GM10266 (cell line): ENCODE results near the gene KIAA1217.

Source experiments
- DNase-seq: peaks from one replicate; pipeline ENCODE4 v3.0.0; 2012; ENCODE audit errors: extremely low spot score
- TF ChIP-seq, protein P1 (sequence below): IDR thresholded peaks from 2 replicates; pipeline ENCODE4 v1.5.1; 2012; ENCODE audit warnings: mild to moderate bottlenecking, low read depth; ENCODE audit not compliant: control insufficient read depth, insufficient read depth; ENCODE audit errors: missing control alignments

The KIAA1217 gene

GRCh38 chr10:24552346-24553016 is 343.5 kb downstream of the KIAA1217 start:
- no peak for DNase-seq

DNA sequence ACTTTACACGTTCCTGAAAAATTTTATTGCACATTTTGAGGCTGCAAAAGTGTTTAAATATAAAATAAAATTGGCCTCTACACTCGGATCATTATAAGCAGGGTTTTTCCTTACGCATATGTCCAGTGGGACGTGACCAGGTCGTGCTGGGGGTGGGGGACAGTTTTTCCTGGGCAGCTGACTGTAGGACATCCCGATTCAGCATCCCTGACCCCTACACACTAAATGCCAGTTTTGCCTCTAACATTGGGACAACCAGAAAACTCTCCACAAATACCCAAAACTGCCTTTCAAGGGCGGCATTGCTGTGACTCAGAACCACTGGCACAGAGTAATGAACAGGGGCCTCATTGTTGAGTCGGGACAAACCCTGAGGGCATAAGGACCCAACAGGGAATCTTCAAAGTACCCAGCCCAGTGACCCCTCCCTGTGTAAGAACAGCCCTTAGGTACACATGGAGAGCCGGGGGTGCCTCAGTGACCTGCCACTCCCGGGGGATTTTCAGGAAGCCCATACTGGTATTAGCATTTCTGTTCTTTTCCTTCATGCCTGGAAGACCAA is 344.2 kb downstream of the KIAA1217 start:
- TF ChIP-seq, protein P1, sequence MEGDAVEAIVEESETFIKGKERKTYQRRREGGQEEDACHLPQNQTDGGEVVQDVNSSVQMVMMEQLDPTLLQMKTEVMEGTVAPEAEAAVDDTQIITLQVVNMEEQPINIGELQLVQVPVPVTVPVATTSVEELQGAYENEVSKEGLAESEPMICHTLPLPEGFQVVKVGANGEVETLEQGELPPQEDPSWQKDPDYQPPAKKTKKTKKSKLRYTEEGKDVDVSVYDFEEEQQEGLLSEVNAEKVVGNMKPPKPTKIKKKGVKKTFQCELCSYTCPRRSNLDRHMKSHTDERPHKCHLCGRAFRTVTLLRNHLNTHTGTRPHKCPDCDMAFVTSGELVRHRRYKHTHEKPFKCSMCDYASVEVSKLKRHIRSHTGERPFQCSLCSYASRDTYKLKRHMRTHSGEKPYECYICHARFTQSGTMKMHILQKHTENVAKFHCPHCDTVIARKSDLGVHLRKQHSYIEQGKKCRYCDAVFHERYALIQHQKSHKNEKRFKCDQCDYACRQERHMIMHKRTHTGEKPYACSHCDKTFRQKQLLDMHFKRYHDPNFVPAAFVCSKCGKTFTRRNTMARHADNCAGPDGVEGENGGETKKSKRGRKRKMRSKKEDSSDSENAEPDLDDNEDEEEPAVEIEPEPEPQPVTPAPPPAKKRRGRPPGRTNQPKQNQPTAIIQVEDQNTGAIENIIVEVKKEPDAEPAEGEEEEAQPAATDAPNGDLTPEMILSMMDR: no peak
- DNase-seq: no peak

More at GRCh38 chr10:24552346-24553016, 343.5 kb downstream of the KIAA1217 start:
- TF ChIP-seq, protein P1: no peak

DNA sequence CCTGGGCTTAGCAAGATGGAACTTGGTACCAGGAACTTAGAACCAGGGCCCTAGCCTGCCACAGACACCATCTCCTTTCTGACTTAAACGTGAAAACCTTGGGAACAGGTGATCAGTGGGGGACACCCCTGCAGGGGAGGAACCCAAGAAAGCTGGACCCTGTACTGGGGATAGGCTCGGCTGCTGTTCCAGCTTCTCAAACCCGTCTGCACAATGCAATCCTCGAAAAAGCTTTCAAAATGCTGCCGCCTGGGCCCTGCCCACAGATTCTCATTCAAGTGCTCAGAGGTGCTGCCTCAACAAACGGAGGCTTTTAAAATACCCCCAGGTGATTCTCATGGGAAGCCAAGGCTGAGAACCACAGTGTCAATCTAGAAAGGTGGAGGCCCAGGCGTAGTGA is 345.1 kb downstream of the KIAA1217 start:
- TF ChIP-seq, protein P1: no peak
- DNase-seq: no peak

- TF ChIP-seq, protein P1: no peak
- DNase-seq: no peak
These were observed 347.3 kb downstream of the KIAA1217 start for GRCh38 chr10:24556126-24556749.

- DNase-seq: peak; percentile 59
- TF ChIP-seq, protein P1: peak; percentile 67
These were observed 348.1 kb downstream of the KIAA1217 start for GRCh38 chr10:24556750-24557742.

DNA sequence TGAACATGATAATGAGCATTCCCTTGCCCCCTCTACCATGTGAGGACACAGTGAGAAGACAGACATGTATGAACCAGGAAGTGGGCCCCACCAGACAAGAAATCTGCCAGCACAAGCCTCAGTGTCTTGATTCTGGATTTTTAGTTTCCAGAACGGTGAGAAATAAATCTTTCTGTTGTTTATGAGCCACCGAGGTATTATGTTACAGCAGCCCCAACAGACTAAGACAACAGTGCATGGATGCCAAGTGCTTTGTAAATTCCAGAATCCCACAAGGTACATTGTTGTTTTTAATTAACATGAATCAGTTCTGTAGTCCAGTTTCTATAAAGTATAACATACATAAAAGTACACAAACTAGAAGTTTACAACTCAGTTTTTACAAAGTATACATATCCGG is 352.5 kb downstream of the KIAA1217 start:
- TF ChIP-seq, protein P1: no peak
- DNase-seq: no peak
